Measurements from ENCODE around the gene INIP.

The INIP gene

DNA sequence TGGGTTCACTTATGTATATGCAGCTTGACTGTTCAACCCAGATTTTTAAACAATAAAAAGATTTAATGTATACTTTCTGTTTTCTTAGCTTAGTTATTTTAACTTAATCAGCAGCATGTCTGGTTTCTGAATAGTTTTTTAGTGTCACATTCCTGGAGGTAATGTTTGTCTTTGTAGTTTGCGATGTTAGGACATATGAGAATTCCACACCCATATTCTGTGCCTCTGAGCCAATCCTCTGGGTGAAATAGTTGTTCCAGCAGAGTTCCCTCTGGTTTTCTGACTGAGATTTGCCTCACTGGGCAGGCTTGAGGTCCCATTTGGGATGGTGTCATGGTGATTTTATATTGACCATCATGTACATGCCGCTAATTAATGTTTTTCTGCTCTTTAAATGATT is 48.6 kb downstream of the INIP start:
- no peak for DNase-seq

DNA sequence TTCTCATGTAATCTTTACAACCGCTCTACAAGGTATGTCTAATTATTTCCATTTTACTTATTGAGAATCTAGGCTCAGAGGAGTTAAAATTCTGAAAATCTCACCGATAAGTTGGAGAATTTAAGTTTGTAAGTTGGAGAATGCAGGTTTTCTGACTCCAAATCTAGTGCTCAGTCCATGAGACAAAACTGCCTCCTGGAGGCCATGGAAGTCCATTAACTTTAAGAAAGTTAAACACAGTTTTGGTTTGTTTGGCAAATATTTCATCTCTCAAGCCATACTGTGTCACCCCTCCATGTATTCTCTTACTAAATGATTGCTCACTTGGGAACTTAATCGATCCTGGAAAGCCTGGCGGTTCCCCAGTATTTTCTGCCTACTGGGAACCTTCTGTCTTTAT is 52.6 kb downstream of the INIP start:
- DNase-seq, result peak; percentile 24

DNA sequence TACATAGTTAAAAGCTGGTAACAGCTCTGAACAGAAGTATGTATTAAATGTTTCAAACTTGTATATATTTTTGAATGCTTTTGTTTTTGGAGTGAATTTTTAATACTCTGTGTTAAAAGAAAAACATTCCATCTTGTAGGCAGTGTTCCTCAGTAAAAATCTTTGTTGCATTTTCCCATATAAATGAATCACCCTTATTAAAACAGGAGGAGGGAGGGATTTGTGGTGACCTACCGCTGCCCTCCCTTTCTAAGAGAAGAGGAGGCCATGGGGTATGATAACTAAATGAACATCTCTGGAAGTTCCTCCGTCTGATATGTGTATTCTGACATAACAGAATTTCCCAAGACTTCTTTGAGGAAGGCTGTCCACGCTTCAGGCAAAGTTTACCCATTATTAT is 53.4 kb downstream of the INIP start:
- no peak for DNase-seq

- no peak for DNase-seq
Measured at GRCh38 chr9:112663681-112664080, 54.2 kb downstream of the INIP start.

- no peak for DNase-seq
Measured at GRCh38 chr9:112659906-112660305, 58.0 kb downstream of the INIP start.

GRCh38 chr9:112655668-112656067 is 62.2 kb downstream of the INIP start:
- no peak for DNase-seq

DNA sequence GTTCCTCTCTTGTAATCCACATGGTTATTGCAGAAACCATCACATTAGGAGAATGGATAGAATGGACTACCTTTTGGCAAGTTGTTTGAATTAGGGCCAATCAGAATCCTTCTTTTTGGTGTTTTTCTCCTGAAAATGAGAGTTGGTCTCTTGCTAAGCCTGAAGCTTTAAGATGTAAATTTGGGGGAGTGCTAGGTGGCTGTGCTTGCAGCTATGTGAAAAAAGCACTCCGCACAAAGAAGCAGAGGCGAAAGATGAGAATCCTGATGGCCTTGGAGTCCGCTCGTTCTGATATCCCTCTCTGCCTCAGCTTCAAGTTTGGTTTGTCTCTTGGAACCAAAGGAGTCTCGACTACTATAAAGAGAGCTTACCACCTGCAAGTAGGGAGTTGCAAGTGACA is 63.6 kb downstream of the INIP start:
- no peak for DNase-seq

DNA sequence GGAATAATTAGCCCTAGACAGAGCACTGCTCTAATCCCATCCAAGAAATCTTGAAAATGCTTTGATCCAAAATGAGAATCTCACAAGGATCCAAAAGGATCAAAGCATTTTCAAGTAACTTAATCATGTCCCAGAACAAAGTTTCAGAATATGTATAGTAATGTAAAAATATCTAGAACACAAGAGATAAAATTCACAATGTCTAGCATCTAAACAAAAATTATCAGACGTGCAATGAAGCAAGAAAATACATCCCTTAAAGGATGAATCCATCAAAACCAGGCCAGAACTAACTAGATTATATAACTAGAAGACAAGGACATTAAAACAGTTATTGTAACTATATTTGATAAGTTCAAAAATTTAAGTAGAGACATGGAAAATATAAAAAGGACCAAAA is 69.3 kb downstream of the INIP start:
- DNase-seq, result no peak

GRCh38 chr9:112647596-112647995 is 70.3 kb downstream of the INIP start:
- no peak for DNase-seq

GRCh38 chr9:112642126-112642525 is 75.8 kb downstream of the INIP start:
- no peak for DNase-seq

- no peak for DNase-seq
Measured at GRCh38 chr9:112640311-112640710, 77.6 kb downstream of the INIP start.

All from hematopoietic multipotent progenitor cell treated with erythropoietin and hydrocortisone succinate and interleukin-3 and kit ligand, for 6 days (in vitro differentiated cells).